ENCODE results near the gene NUMB. TPM values are rescaled to one million over a fixed set of nuclear protein-coding genes. Genes with fewer than 3 reads are reported as not detected.
A peak's percentile ranks its signal among the peaks of the same experiment; 100 is the strongest.

The NUMB gene
- total and polyA plus RNA-seq, 4 donors = 28.3 to 48.0 (median 32.2) TPM

GRCh38 chr14:73246387-73247150 is 211.8 kb downstream of the NUMB start:
- Histone ChIP-seq H3K4me1 (ENCODE audit: control insufficient read depth, insufficient read depth, low read length) (peaks cover 19% of the 10 kb centered on the region), H3K9me3 (ENCODE audit: control insufficient read depth, insufficient read depth, low read length) (no peaks in the 10 kb centered on the region), H3K27ac (ENCODE audit: low read depth, low read length) (no peak overlapping the region), H3K36me3 (ENCODE audit: control insufficient read depth, insufficient read depth, low read length) (no peaks in the 10 kb centered on the region), H3K27me3 (ENCODE audit: control insufficient read depth, insufficient read depth, low read length) (peaks cover 41% of the 10 kb centered on the region), H3K4me3 (ENCODE audit: low read depth, low read length) (peak overlapping the region; percentile 22)
- DNase-seq (ENCODE audit: low read depth in 4 of 6, low spot score in 6 of 6) = no peak
- WGBS (ENCODE audit: insufficient coverage) = 94% methylated on average over 12 of the region's 18 CpGs

- 13% methylated on average over 55 of the region's 64 CpGs for WGBS (ENCODE audit: insufficient coverage)
- H3K27me3 ChIP-seq (ENCODE audit: control insufficient read depth, insufficient read depth, low read length) = peaks cover 49% of the 10 kb centered on the region
- no peaks in the 10 kb centered on the region for H3K36me3 ChIP-seq (ENCODE audit: control insufficient read depth, insufficient read depth, low read length)
- H3K9me3 ChIP-seq (ENCODE audit: control insufficient read depth, insufficient read depth, low read length) = no peaks in the 10 kb centered on the region
- H3K27ac ChIP-seq (ENCODE audit: low read depth, low read length) = no peak overlapping the region
- DNase-seq (ENCODE audit: low read depth in 4 of 6, low spot score in 6 of 6) = peak in 1 of 6 donors; percentile 25
- peaks cover 21% of the 10 kb centered on the region for H3K4me1 ChIP-seq (ENCODE audit: control insufficient read depth, insufficient read depth, low read length)
- peak overlapping the region; percentile 22 for H3K4me3 ChIP-seq (ENCODE audit: low read depth, low read length)
Measured at GRCh38 chr14:73245480-73246325, 212.6 kb downstream of the NUMB start.

- 92% methylated on average over 12 of the region's 14 CpGs for WGBS (ENCODE audit: insufficient coverage)
- Histone ChIP-seq H3K36me3 (ENCODE audit: control insufficient read depth, insufficient read depth, low read length) (no peaks in the 10 kb centered on the region), H3K27ac (ENCODE audit: low read depth, low read length) (no peak overlapping the region), H3K9me3 (ENCODE audit: control insufficient read depth, insufficient read depth, low read length) (no peaks in the 10 kb centered on the region), H3K4me3 (ENCODE audit: low read depth, low read length) (no peak overlapping the region), H3K4me1 (ENCODE audit: control insufficient read depth, insufficient read depth, low read length) (peaks cover 25% of the 10 kb centered on the region), H3K27me3 (ENCODE audit: control insufficient read depth, insufficient read depth, low read length) (peaks cover 59% of the 10 kb centered on the region)
- DNase-seq (ENCODE audit: low read depth in 4 of 6, low spot score in 6 of 6) = no peak
Measured at GRCh38 chr14:73244541-73245290, 213.6 kb downstream of the NUMB start.

GRCh38 chr14:73243748-73244147 is 214.6 kb downstream of the NUMB start:
- no peak overlapping the region for H3K27ac ChIP-seq (ENCODE audit: low read depth, low read length)
- no peaks in the 10 kb centered on the region for H3K36me3 ChIP-seq (ENCODE audit: control insufficient read depth, insufficient read depth, low read length)
- no peak overlapping the region for H3K4me3 ChIP-seq (ENCODE audit: low read depth, low read length)
- H3K27me3 ChIP-seq (ENCODE audit: control insufficient read depth, insufficient read depth, low read length) = peaks cover 68% of the 10 kb centered on the region
- H3K4me1 ChIP-seq (ENCODE audit: control insufficient read depth, insufficient read depth, low read length) = peaks cover 34% of the 10 kb centered on the region
- H3K9me3 ChIP-seq (ENCODE audit: control insufficient read depth, insufficient read depth, low read length) = no peaks in the 10 kb centered on the region
- no CpG with 5 or more reads among the region's 2 CpGs for WGBS (ENCODE audit: insufficient coverage)
- DNase-seq (ENCODE audit: low read depth in 4 of 6, low spot score in 6 of 6) = no peak

GRCh38 chr14:73243341-73243740 is 215.0 kb downstream of the NUMB start:
- Histone ChIP-seq H3K4me3 (ENCODE audit: low read depth, low read length) (no peak overlapping the region), H3K27me3 (ENCODE audit: control insufficient read depth, insufficient read depth, low read length) (peaks cover 72% of the 10 kb centered on the region), H3K9me3 (ENCODE audit: control insufficient read depth, insufficient read depth, low read length) (no peaks in the 10 kb centered on the region), H3K27ac (ENCODE audit: low read depth, low read length) (no peak overlapping the region), H3K4me1 (ENCODE audit: control insufficient read depth, insufficient read depth, low read length) (peaks cover 38% of the 10 kb centered on the region), H3K36me3 (ENCODE audit: control insufficient read depth, insufficient read depth, low read length) (no peaks in the 10 kb centered on the region)
- DNase-seq (ENCODE audit: low read depth in 4 of 6, low spot score in 6 of 6) = no peak
- 100% methylated on average over 1 of the region's 3 CpGs for WGBS (ENCODE audit: insufficient coverage)

GRCh38 chr14:73242357-73242901 is 215.9 kb downstream of the NUMB start:
- 75% methylated on average over 1 of the region's 6 CpGs for WGBS (ENCODE audit: insufficient coverage)
- Histone ChIP-seq H3K9me3 (ENCODE audit: control insufficient read depth, insufficient read depth, low read length) (no peaks in the 10 kb centered on the region), H3K4me3 (ENCODE audit: low read depth, low read length) (no peak overlapping the region), H3K36me3 (ENCODE audit: control insufficient read depth, insufficient read depth, low read length) (no peaks in the 10 kb centered on the region), H3K27ac (ENCODE audit: low read depth, low read length) (no peak overlapping the region), H3K27me3 (ENCODE audit: control insufficient read depth, insufficient read depth, low read length) (peaks cover 80% of the 10 kb centered on the region), H3K4me1 (ENCODE audit: control insufficient read depth, insufficient read depth, low read length) (peaks cover 46% of the 10 kb centered on the region)
- peak in 1 of 6 donors; percentile 48 for DNase-seq (ENCODE audit: low read depth in 4 of 6, low spot score in 6 of 6)

GRCh38 chr14:73241481-73242165 is 216.7 kb downstream of the NUMB start:
- peaks cover 81% of the 10 kb centered on the region for H3K27me3 ChIP-seq (ENCODE audit: control insufficient read depth, insufficient read depth, low read length)
- H3K4me3 ChIP-seq (ENCODE audit: low read depth, low read length) = no peak overlapping the region
- peaks cover 51% of the 10 kb centered on the region for H3K4me1 ChIP-seq (ENCODE audit: control insufficient read depth, insufficient read depth, low read length)
- no peaks in the 10 kb centered on the region for H3K9me3 ChIP-seq (ENCODE audit: control insufficient read depth, insufficient read depth, low read length)
- 83% methylated on average over 16 of the region's 19 CpGs for WGBS (ENCODE audit: insufficient coverage)
- DNase-seq (ENCODE audit: low read depth in 4 of 6, low spot score in 6 of 6) = no peak
- no peaks in the 10 kb centered on the region for H3K36me3 ChIP-seq (ENCODE audit: control insufficient read depth, insufficient read depth, low read length)
- H3K27ac ChIP-seq (ENCODE audit: low read depth, low read length) = no peak overlapping the region

- no peaks in the 10 kb centered on the region for H3K9me3 ChIP-seq (ENCODE audit: control insufficient read depth, insufficient read depth, low read length)
- H3K27me3 ChIP-seq (ENCODE audit: control insufficient read depth, insufficient read depth, low read length) = peaks cover 81% of the 10 kb centered on the region
- WGBS (ENCODE audit: insufficient coverage) = 75% methylated on average over 10 of the region's 10 CpGs
- no peak for DNase-seq (ENCODE audit: low read depth in 4 of 6, low spot score in 6 of 6)
- H3K4me1 ChIP-seq (ENCODE audit: control insufficient read depth, insufficient read depth, low read length) = peaks cover 52% of the 10 kb centered on the region
- H3K4me3 ChIP-seq (ENCODE audit: low read depth, low read length) = no peak overlapping the region
- H3K27ac ChIP-seq (ENCODE audit: low read depth, low read length) = no peak overlapping the region
- H3K36me3 ChIP-seq (ENCODE audit: control insufficient read depth, insufficient read depth, low read length) = no peaks in the 10 kb centered on the region
Measured at GRCh38 chr14:73240816-73241480, 217.4 kb downstream of the NUMB start.
